Activated CD8-positive, alpha-beta T cell treated with anti-CD3 and anti-CD28 coated beads for 36 hours (primary cell): Measurements from ENCODE around the gene VPS11. TPM values are rescaled to one million over a fixed set of nuclear protein-coding genes. Genes with fewer than 3 reads are reported as not detected.

Experiments used
- ATAC-seq: fragments of 200-7000 bp; cut with Tn5 transposase; one replicate; pipeline ENCODE4 v1.10.0; 2021; ENCODE audit warnings: mild to moderate bottlenecking, moderate library complexity
- CTCF ChIA-PET: fragments of 350-600 bp; sonication (Branson Sonifier 250); formaldehyde crosslinking; loops from one replicate; lab custom pipeline; 2021; ENCODE audit warnings: antibody characterized with exemption; lab: Charles Lee
- POLR2A ChIA-PET: fragments of 350-600 bp; sonication (Branson Sonifier 250); formaldehyde crosslinking; loops from one replicate; lab custom pipeline; 2021; ENCODE audit warnings: antibody characterized with exemption; lab: Charles Lee
- DNase-seq: peaks from one replicate; pipeline ENCODE4 v3.0.0-alpha.2; 2020
- H3K27ac Mint-ChIP-seq: one replicate; pipeline ENCODE4 v1.8.0; 2021; ENCODE audit warnings: mild to moderate bottlenecking, mixed read lengths
- H3K27me3 Mint-ChIP-seq: one replicate; pipeline ENCODE4 v1.8.0; 2021; ENCODE audit warnings: mixed read lengths
- H3K36me3 Mint-ChIP-seq: one replicate; pipeline ENCODE4 v1.8.0; 2021; ENCODE audit warnings: low read depth, mixed read lengths
- H3K4me1 Mint-ChIP-seq: one replicate; pipeline ENCODE4 v1.8.0; 2021; ENCODE audit warnings: low read depth, mixed read lengths
- H3K4me3 Mint-ChIP-seq: one replicate; pipeline ENCODE4 v1.8.0; 2021; ENCODE audit warnings: mild to moderate bottlenecking, moderate library complexity, mixed read lengths
- H3K9me3 Mint-ChIP-seq: one replicate; pipeline ENCODE4 v1.8.0; 2021; ENCODE audit warnings: mixed read lengths
- CTCF ChIP-seq: fragments of 200-600 bp; IDR thresholded peaks from one replicate; pipeline ENCODE4 v1.8.0; 2022; ENCODE audit warnings: antibody characterized with exemption, mild to moderate bottlenecking
- intact Hi-C: fragments of 100-400 bp; cut with micrococcal nuclease; formaldehyde crosslinking; loops from one replicate; pipeline ENCODE4 v1.10.0; 2022
- total RNA-seq, 2 experiments: library from RNA; stranded (reverse); gene quantifications; one replicate each; pipeline ENCODE4 v1.2.3, GENCODE V29; 2021

The VPS11 gene
- total RNA-seq, 2 experiments from 2014 or later, result 17.1 to 17.2 TPM

- no peak for TF ChIP-seq CTCF
- peaks cover 21% of the 10 kb centered on the region for H3K36me3 Mint-ChIP-seq
- no peak overlapping the region for H3K4me3 Mint-ChIP-seq
- peaks cover 30% of the 10 kb centered on the region for H3K4me1 Mint-ChIP-seq
- POLR2A ChIA-PET, result no interaction called here
- no peaks in the 10 kb centered on the region for H3K27me3 Mint-ChIP-seq
- CTCF ChIA-PET, result interaction anchor here (1.2 to 2.2 kb wide), 2 partner anchors 20 to 109 kb away, joined by 3 to 5 read pairs; partner anchors contain the start of gene VPS11
- DNase-seq, result no peak
- intact Hi-C loops, result no loop called here
- H3K9me3 Mint-ChIP-seq, result no peaks in the 10 kb centered on the region
- H3K27ac Mint-ChIP-seq, result no peak overlapping the region
- no peak for ATAC-seq
Measured at GRCh38 chr11:119087747-119088241, 20.2 kb downstream of the VPS11 start.

GRCh38 chr11:119088406-119088805, 20.8 kb downstream of the VPS11 start:
- ChIA-PET POLR2A (interaction anchor here (0.9 kb wide), 1 partner anchor 70 kb away, joined by 3 read pairs; the partner anchor contains the start of genes RPS25 and TRAPPC4), CTCF (interaction anchor here (1.2 to 2.2 kb wide), 2 partner anchors 21 to 108 kb away, joined by 3 to 5 read pairs; partner anchors contain the start of gene VPS11)
- DNase-seq, result no peak
- Mint-ChIP-seq H3K36me3 (peaks cover 27% of the 10 kb centered on the region), H3K9me3 (no peaks in the 10 kb centered on the region), H3K27me3 (no peaks in the 10 kb centered on the region), H3K4me3 (no peak overlapping the region), H3K27ac (no peak overlapping the region), H3K4me1 (peaks cover 31% of the 10 kb centered on the region)
- intact Hi-C loops, result no loop called here
- no peak for ATAC-seq
- no peak for TF ChIP-seq CTCF

DNA sequence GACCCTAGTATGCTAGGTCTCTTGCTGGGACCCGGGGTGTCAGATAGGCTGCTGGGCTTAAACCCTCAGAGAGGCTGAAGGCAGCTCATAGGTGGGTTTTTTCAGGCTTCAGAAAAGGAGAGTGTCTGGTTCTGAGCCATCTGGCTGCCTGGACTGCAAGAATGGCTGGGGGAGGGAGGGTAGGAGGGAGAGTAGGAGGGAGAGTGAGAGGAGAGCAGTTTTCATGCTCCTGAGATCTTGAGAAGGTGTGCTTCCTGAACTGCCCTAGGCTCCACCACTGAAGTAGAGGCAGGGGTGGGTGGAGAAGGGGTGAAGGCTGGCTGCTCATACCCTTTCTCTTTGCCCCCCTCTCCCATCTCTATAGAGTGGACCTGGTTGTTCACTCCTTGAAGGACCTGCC, 21.7 kb downstream of the VPS11 start:
- intact Hi-C loops, result no loop called here
- ChIA-PET CTCF (interaction anchor here (2.2 kb wide), 1 partner anchor 21 kb away, joined by 5 read pairs; the partner anchor contains the start of gene VPS11), POLR2A (interaction anchor here (0.9 to 1.0 kb wide), 2 partner anchors 12 to 71 kb away, joined by 3 read pairs; partner anchors contain the start of genes DPAGT1, RPS25 and TRAPPC4)
- Mint-ChIP-seq H3K27ac (no peak overlapping the region), H3K4me1 (peaks cover 29% of the 10 kb centered on the region), H3K36me3 (peaks cover 36% of the 10 kb centered on the region), H3K27me3 (no peaks in the 10 kb centered on the region), H3K4me3 (no peak overlapping the region), H3K9me3 (no peaks in the 10 kb centered on the region)
- TF ChIP-seq CTCF, result no peak
- ATAC-seq, result no peak
- no peak for DNase-seq

DNA sequence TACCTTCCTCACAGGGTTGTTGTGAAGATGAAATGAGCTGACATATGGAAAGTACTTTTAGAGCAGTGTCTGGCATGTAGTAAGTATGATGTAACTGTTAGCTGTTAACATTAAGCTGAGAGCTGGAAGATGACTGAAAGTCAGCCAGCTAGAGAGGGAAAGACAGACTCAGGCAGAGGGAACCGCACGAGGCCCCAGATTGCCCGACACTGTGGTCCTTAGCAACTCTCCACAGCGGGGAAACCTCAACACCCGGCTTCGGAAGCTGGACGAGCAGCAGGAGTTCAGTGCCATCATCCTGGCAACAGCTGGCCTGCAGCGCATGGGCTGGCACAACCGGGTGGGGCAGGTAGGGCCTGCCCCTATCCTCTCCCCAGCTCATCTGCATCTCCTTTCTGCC, 23.6 kb downstream of the VPS11 start:
- Mint-ChIP-seq H3K4me3 (no peak overlapping the region), H3K9me3 (no peaks in the 10 kb centered on the region), H3K4me1 (peaks cover 26% of the 10 kb centered on the region), H3K36me3 (peaks cover 46% of the 10 kb centered on the region), H3K27ac (no peak overlapping the region), H3K27me3 (peaks cover 1% of the 10 kb centered on the region)
- ChIA-PET POLR2A (interaction anchor here (0.7 to 7.0 kb wide), 9 partner anchors 9 to 34 kb away, joined by 3 to 107 read pairs (median 5); partner anchors contain the start of genes C2CD2L, DPAGT1, HYOU1 and VPS11), CTCF (interaction anchor here (0.6 to 1.3 kb wide), 3 partner anchors 9 to 249 kb away, joined by 3 to 4 read pairs (median 3); no protein-coding TSS in a partner anchor)
- no peak for DNase-seq
- intact Hi-C loops, result no loop called here
- TF ChIP-seq CTCF, result no peak
- no peak for ATAC-seq
